Upper lobe of left lung (tissue), 4 donors: ENCODE results near the gene SH2B2.
"Not testable (repeated sequence)": the region's sequence is repeated elsewhere in the genome, so short reads cannot be mapped to it uniquely, and the experiment has no call there.

Experiments
- CTCF ChIP-seq, 6 experiments: fragments of 450-650 bp in 4 of 6; fragments of 200-600 bp in 2 of 6; sonication (generic) in 2 of 6; IDR thresholded peaks; one replicate each; pipeline ENCODE4 v1.5.1; 2016 to 2019; ENCODE audit warnings: antibody characterized with exemption in 6 of 6
- POLR2AphosphoS5 ChIP-seq, 2 donors: sonication (generic); formaldehyde crosslinking; IDR thresholded peaks; one replicate each; pipeline ENCODE4 v1.5.1; 2017; ENCODE audit warnings: antibody characterized with exemption in 2 of 2

GRCh38 chr7:102325106-102325505 lies 38.4 kb downstream of the SH2B2 start:
- not testable (repeated sequence) for TF ChIP-seq CTCF, POLR2AphosphoS5 (IDR thresholded peaks at IDR 0.05)
